Fibroblast of lung (primary cell): Measurements from ENCODE around the gene SNRPN.

Experiments
- EZH2 ChIP-seq: IDR thresholded peaks from 2 replicates; pipeline ENCODE4 v1.5.1; 2012; ENCODE audit warnings: low read length, control low read depth, mild to moderate bottlenecking; ENCODE audit errors: missing control alignments
- TF ChIP-seq, protein P1 (sequence below), 2 donors: IDR thresholded peaks in 1 of 2; conservative IDR thresholded peaks in 1 of 2; 1 replicate in 1 of 2; 2 replicates in 1 of 2; pipeline ENCODE4 v1.5.1; 2011 to 2012; ENCODE audit warnings: low read length in 2 of 2, control low read depth in 1 of 2, inconsistent platforms in 1 of 2, low read depth in 1 of 2, mild to moderate bottlenecking in 1 of 2

DNA sequence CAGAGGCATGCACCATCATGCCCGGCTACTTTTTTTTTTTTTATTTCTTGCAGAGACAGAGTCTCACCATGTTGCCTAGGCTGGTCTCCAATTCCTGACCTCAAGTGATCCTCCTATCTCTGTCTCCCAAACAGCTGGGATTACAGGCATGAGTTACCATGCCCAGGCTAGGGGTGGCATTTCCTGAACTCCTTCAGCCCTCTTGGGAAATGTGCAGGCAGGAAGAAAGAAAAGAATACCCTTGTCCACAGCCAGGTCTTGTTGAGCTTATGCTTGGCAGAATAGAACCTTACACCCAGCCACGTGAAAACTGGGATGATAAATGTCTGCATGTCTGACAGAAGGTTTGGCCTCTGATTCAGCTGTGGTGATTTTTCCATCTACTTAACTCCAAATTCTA, 30.2 kb upstream of the SNRPN start:
- TF ChIP-seq, protein P1, sequence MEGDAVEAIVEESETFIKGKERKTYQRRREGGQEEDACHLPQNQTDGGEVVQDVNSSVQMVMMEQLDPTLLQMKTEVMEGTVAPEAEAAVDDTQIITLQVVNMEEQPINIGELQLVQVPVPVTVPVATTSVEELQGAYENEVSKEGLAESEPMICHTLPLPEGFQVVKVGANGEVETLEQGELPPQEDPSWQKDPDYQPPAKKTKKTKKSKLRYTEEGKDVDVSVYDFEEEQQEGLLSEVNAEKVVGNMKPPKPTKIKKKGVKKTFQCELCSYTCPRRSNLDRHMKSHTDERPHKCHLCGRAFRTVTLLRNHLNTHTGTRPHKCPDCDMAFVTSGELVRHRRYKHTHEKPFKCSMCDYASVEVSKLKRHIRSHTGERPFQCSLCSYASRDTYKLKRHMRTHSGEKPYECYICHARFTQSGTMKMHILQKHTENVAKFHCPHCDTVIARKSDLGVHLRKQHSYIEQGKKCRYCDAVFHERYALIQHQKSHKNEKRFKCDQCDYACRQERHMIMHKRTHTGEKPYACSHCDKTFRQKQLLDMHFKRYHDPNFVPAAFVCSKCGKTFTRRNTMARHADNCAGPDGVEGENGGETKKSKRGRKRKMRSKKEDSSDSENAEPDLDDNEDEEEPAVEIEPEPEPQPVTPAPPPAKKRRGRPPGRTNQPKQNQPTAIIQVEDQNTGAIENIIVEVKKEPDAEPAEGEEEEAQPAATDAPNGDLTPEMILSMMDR (conservative IDR thresholded peaks at IDR 0.05 in 1 of 2, IDR thresholded peaks at IDR 0.05 in 1 of 2; ENCODE audit: low read depth in 1 of 2, low read length in 2 of 2), result no peak
- TF ChIP-seq EZH2, result no peak
